NCI-H1436 treated with DMSO at 0.1 percent for 48 hours (cell line): Measurements from ENCODE around the gene EDC4.

ENCODE experiments used
- DNase-seq: peaks from one replicate; lab custom pipeline; 2025; lab: John Stamatoyannopoulos, UW

EDC4 gene

GRCh38 chr16:67879936-67880335 lies 7.1 kb downstream of the EDC4 start:
- no peak for DNase-seq

- DNase-seq = no peak
Observed at GRCh38 chr16:67880584-67880983, 7.7 kb downstream of the EDC4 start.

- no peak for DNase-seq
Observed at GRCh38 chr16:67881621-67882161, 8.8 kb downstream of the EDC4 start.

GRCh38 chr16:67882374-67883145 lies 9.7 kb downstream of the EDC4 start:
- no peak for DNase-seq

GRCh38 chr16:67883146-67883871 lies 10.5 kb downstream of the EDC4 start:
- peak; percentile 1 for DNase-seq

GRCh38 chr16:67883872-67884261 lies 11.0 kb downstream of the EDC4 start:
- DNase-seq = no peak

- DNase-seq = peak; percentile 5
Observed at GRCh38 chr16:67884684-67885083, 11.8 kb downstream of the EDC4 start, which contains the start of gene NRN1L. TSS of gene NRN1L (plus strand) at chr16:67884885. CDS start at chr16:67884904, 19 bp downstream.

GRCh38 chr16:67885545-67885944 lies 12.7 kb downstream of the EDC4 start:
- DNase-seq = no peak

- DNase-seq = no peak
Observed at GRCh38 chr16:67885976-67886375, 13.1 kb downstream of the EDC4 start.

- DNase-seq = no peak
Observed at GRCh38 chr16:67886387-67886786, 13.5 kb downstream of the EDC4 start.

GRCh38 chr16:67888331-67888730 lies 15.5 kb downstream of the EDC4 start:
- DNase-seq = no peak

GRCh38 chr16:67892375-67892774 lies 19.5 kb downstream of the EDC4 start:
- no peak for DNase-seq

- DNase-seq = peak; percentile 76
Observed at GRCh38 chr16:67892899-67893742, 20.3 kb downstream of the EDC4 start, which contains the start of gene PSKH1. TSS of gene PSKH1 (plus strand) at chr16:67893254. CDS start at chr16:67908750, 15,496 bp downstream.

- DNase-seq = no peak
Observed at GRCh38 chr16:67893743-67894399, 21.0 kb downstream of the EDC4 start.

GRCh38 chr16:67897231-67897630 lies 24.4 kb downstream of the EDC4 start:
- DNase-seq = no peak

- no peak for DNase-seq
Observed at GRCh38 chr16:67901734-67902133, 28.9 kb downstream of the EDC4 start.

- DNase-seq = no peak
Observed at GRCh38 chr16:67902831-67903230, 30.0 kb downstream of the EDC4 start.

- no peak for DNase-seq
Observed at GRCh38 chr16:67907397-67908180, 34.7 kb downstream of the EDC4 start.

- no peak for DNase-seq
Observed at GRCh38 chr16:67909056-67909742, 36.3 kb downstream of the EDC4 start.

- DNase-seq = no peak
Observed at GRCh38 chr16:67910158-67910557, 37.3 kb downstream of the EDC4 start.
